Muscle layer of colon (tissue), 2 donors: Measurements from ENCODE around the gene NR2F6.
A peak's percentile ranks its signal among the peaks of the same experiment; 100 is the strongest.

Experiments used
- H3K27ac ChIP-seq: one replicate; pipeline ENCODE4 v1.7.0; 2013; ENCODE audit warnings: low read depth, mild to moderate bottlenecking, low read length, moderate library complexity
- H3K27me3 ChIP-seq, 2 donors: one replicate each; pipeline ENCODE4 v1.7.0; 2013; ENCODE audit warnings: low read length in 2 of 2, mild to moderate bottlenecking in 2 of 2; ENCODE audit not compliant: insufficient read depth in 2 of 2, control insufficient read depth in 1 of 2
- H3K36me3 ChIP-seq: one replicate; pipeline ENCODE4 v1.7.0; 2013; ENCODE audit warnings: mild to moderate bottlenecking, low read length; ENCODE audit not compliant: insufficient read depth
- H3K4me1 ChIP-seq: one replicate; pipeline ENCODE4 v1.7.0; 2013; ENCODE audit warnings: mild to moderate bottlenecking, low read length; ENCODE audit not compliant: insufficient read depth
- H3K4me3 ChIP-seq, 2 donors: one replicate each; pipeline ENCODE4 v1.7.0; 2013; ENCODE audit warnings: low read length in 2 of 2, low read depth in 1 of 2, mild to moderate bottlenecking in 1 of 2, moderate library complexity in 1 of 2
- H3K9ac ChIP-seq: one replicate; pipeline ENCODE4 v1.7.0; 2013; ENCODE audit warnings: low read length
- H3K9me3 ChIP-seq: one replicate; pipeline ENCODE4 v1.7.0; 2013; ENCODE audit warnings: mild to moderate bottlenecking, low read length
- donor health status: abdominal sarcoma.
- donor health status: Adenocarcinoma of cecum.

The NR2F6 gene

GRCh38 chr19:17244618-17245534 is 843 bp downstream of the NR2F6 start:
- Histone ChIP-seq H3K27ac (peak overlapping the region; percentile 87), H3K9ac (peak overlapping the region; percentile 53), H3K27me3 (no peaks in the 10 kb centered on the region), H3K36me3 (peaks cover 10% of the 10 kb centered on the region), H3K9me3 (no peaks in the 10 kb centered on the region), H3K4me3 (peak overlapping the region; percentile 78 to 86), H3K4me1 (peaks cover 22% of the 10 kb centered on the region)

GRCh38 chr19:17243830-17244617 is 1.7 kb downstream of the NR2F6 start:
- H3K9ac ChIP-seq = peak overlapping the region; percentile 53
- no peaks in the 10 kb centered on the region for H3K27me3 ChIP-seq
- H3K9me3 ChIP-seq = no peaks in the 10 kb centered on the region
- peaks cover 11% of the 10 kb centered on the region for H3K36me3 ChIP-seq
- peaks cover 22% of the 10 kb centered on the region for H3K4me1 ChIP-seq
- peak overlapping the region; percentile 87 for H3K27ac ChIP-seq
- peak overlapping the region; percentile 78 to 86 for H3K4me3 ChIP-seq

GRCh38 chr19:17243211-17243829 is 2.4 kb downstream of the NR2F6 start:
- no peaks in the 10 kb centered on the region for H3K27me3 ChIP-seq
- peaks cover 11% of the 10 kb centered on the region for H3K36me3 ChIP-seq
- peaks cover 22% of the 10 kb centered on the region for H3K4me1 ChIP-seq
- no peaks in the 10 kb centered on the region for H3K9me3 ChIP-seq
- peak overlapping the region; percentile 87 for H3K27ac ChIP-seq
- H3K4me3 ChIP-seq = peak overlapping the region; percentile 78 to 86
- H3K9ac ChIP-seq = peak overlapping the region; percentile 53

GRCh38 chr19:17242431-17243208 is 3.1 kb downstream of the NR2F6 start:
- Histone ChIP-seq H3K4me3 (peak overlapping the region in 1 of 2 donors; percentile 78), H3K27me3 (no peaks in the 10 kb centered on the region), H3K9ac (no peak overlapping the region), H3K9me3 (no peaks in the 10 kb centered on the region), H3K36me3 (peaks cover 11% of the 10 kb centered on the region), H3K27ac (peak overlapping the region; percentile 87), H3K4me1 (peaks cover 22% of the 10 kb centered on the region)

GRCh38 chr19:17240826-17241399 is 4.8 kb downstream of the NR2F6 start:
- no peaks in the 10 kb centered on the region for H3K9me3 ChIP-seq
- H3K27ac ChIP-seq = no peak overlapping the region
- H3K27me3 ChIP-seq = no peaks in the 10 kb centered on the region
- H3K9ac ChIP-seq = no peak overlapping the region
- H3K4me3 ChIP-seq = no peak overlapping the region
- H3K4me1 ChIP-seq = peaks cover 17% of the 10 kb centered on the region
- peaks cover 11% of the 10 kb centered on the region for H3K36me3 ChIP-seq

- Histone ChIP-seq H3K4me1 (peaks cover 18% of the 10 kb centered on the region), H3K27ac (no peak overlapping the region), H3K9me3 (no peaks in the 10 kb centered on the region), H3K9ac (no peak overlapping the region), H3K27me3 (no peaks in the 10 kb centered on the region), H3K36me3 (peaks cover 11% of the 10 kb centered on the region), H3K4me3 (no peak overlapping the region)
Measured at GRCh38 chr19:17240062-17240752, 5.5 kb downstream of the NR2F6 start.

- Histone ChIP-seq H3K36me3 (peaks cover 11% of the 10 kb centered on the region), H3K27me3 (no peaks in the 10 kb centered on the region), H3K4me3 (no peak overlapping the region), H3K27ac (no peak overlapping the region), H3K4me1 (peaks cover 22% of the 10 kb centered on the region), H3K9me3 (no peaks in the 10 kb centered on the region), H3K9ac (no peak overlapping the region)
Measured at GRCh38 chr19:17237747-17238706, 7.7 kb downstream of the NR2F6 start.

GRCh38 chr19:17236811-17237543 is 8.7 kb downstream of the NR2F6 start:
- H3K4me1 ChIP-seq = peaks cover 14% of the 10 kb centered on the region
- no peaks in the 10 kb centered on the region for H3K9me3 ChIP-seq
- no peak overlapping the region for H3K9ac ChIP-seq
- no peak overlapping the region for H3K27ac ChIP-seq
- peaks cover 20% of the 10 kb centered on the region for H3K36me3 ChIP-seq
- H3K27me3 ChIP-seq = no peaks in the 10 kb centered on the region
- no peak overlapping the region for H3K4me3 ChIP-seq
